ENCODE data around the gene GPR78. TPM values are rescaled to one million over a fixed set of nuclear protein-coding genes. Genes with fewer than 3 reads are reported as not detected.

The GPR78 gene
- total RNA-seq, 1 experiment from 2014 or later: 3.4 TPM

DNA sequence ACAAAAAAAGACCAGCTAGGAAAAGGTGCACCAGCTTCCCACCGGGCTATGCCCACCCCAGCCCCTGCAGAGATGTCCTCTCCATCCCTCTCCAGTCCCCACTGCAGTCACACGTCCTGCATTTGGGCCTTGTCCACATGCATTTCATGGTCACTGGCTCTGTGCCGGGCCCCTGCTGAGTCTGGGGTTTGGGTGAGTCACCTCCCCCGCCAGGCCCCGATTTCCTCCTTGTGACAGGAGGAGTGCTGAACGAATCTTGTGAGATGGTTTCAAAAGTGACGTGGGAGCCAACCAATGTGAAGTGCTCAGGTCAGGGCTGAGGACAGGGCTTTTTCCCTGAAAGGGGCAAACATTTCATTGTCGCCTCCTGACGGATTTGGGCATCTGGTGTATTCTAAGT lies 19.5 kb downstream of the GPR78 start:
- H2AFZ ChIP-seq (ENCODE audit: low read length): no peak overlapping the region
- no peak overlapping the region for H2BK12ac ChIP-seq (ENCODE audit: insufficient read length, low read depth, low read length)
- H4K91ac ChIP-seq (ENCODE audit: insufficient read length, low read depth, low read length): no peak overlapping the region
- TF ChIP-seq, protein P1, sequence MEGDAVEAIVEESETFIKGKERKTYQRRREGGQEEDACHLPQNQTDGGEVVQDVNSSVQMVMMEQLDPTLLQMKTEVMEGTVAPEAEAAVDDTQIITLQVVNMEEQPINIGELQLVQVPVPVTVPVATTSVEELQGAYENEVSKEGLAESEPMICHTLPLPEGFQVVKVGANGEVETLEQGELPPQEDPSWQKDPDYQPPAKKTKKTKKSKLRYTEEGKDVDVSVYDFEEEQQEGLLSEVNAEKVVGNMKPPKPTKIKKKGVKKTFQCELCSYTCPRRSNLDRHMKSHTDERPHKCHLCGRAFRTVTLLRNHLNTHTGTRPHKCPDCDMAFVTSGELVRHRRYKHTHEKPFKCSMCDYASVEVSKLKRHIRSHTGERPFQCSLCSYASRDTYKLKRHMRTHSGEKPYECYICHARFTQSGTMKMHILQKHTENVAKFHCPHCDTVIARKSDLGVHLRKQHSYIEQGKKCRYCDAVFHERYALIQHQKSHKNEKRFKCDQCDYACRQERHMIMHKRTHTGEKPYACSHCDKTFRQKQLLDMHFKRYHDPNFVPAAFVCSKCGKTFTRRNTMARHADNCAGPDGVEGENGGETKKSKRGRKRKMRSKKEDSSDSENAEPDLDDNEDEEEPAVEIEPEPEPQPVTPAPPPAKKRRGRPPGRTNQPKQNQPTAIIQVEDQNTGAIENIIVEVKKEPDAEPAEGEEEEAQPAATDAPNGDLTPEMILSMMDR (conservative IDR thresholded peaks at IDR 0.05): no peak
- H2BK5ac ChIP-seq (ENCODE audit: insufficient read length, low read length): no peak overlapping the region
- Mint-ChIP-seq H3K4me3 (no peak overlapping the region), H3K27me3 (ENCODE audit: low read depth) (no peaks in the 10 kb centered on the region), H3K27ac (no peak overlapping the region), H3K9me3 (no peaks in the 10 kb centered on the region), H3K4me1 (peaks cover 0 to 5% of the 10 kb centered on the region in 2 experiments; a peak in 2 of 4 replicates), H3K36me3 (ENCODE audit: insufficient read depth in 1 of 3, low read depth in 3 of 3) (peaks cover 0 to 62% (median 37%) of the 10 kb centered on the region in 3 experiments; a peak in 5 of 7 replicates)
- H2BK120ac ChIP-seq (ENCODE audit: low read depth, low read length, poor library complexity, severe bottlenecking): no peak overlapping the region
- H2AK5ac ChIP-seq (ENCODE audit: insufficient read length, low read length): no peak overlapping the region
- no peak overlapping the region for H2BK15ac ChIP-seq (ENCODE audit: low read depth, low read length)
- H3K23ac ChIP-seq (ENCODE audit: insufficient read length, low read depth, low read length): no peak overlapping the region
- H3K79me1 ChIP-seq (ENCODE audit: insufficient read depth, low read depth, low read length, poor library complexity, severe bottlenecking): no peaks in the 10 kb centered on the region
- no peaks in the 10 kb centered on the region for H3K27me3 ChIP-seq (ENCODE audit: insufficient read depth, low read length)
- no peak overlapping the region for H3K18ac ChIP-seq (ENCODE audit: insufficient read length, low read depth, low read length)
- DNase-seq: no peak
- H3K14ac ChIP-seq (ENCODE audit: insufficient read depth, low read length): no peak overlapping the region
- no peaks in the 10 kb centered on the region for H3K79me2 ChIP-seq (ENCODE audit: insufficient read depth, low read length)
- H3K4ac ChIP-seq (ENCODE audit: low read depth, low read length): no peak overlapping the region
- H4K5ac ChIP-seq (ENCODE audit: insufficient read length, low read depth, low read length): no peak overlapping the region
- no peak overlapping the region for H2BK20ac ChIP-seq (ENCODE audit: low read depth, low read length, poor library complexity, severe bottlenecking)
- H3T11ph ChIP-seq (ENCODE audit: low read length): no peak overlapping the region
- H4K8ac ChIP-seq (replicated peaks; ENCODE audit: insufficient read length, low read depth, low read length): no peak overlapping the region
- no peak overlapping the region for H3K4me2 ChIP-seq (ENCODE audit: insufficient read depth, insufficient read length, low read length)
- no peak overlapping the region for H3K9ac ChIP-seq (ENCODE audit: extremely low read depth, insufficient read length, low read length)
- no peaks in the 10 kb centered on the region for H4K20me1 ChIP-seq (ENCODE audit: control insufficient read depth, insufficient read depth, insufficient read length)
- no peaks in the 10 kb centered on the region for H3K23me2 ChIP-seq (ENCODE audit: insufficient read length, low read depth, low read length, poor library complexity, severe bottlenecking)
- no peaks in the 10 kb centered on the region for H3K4me1 ChIP-seq (ENCODE audit: insufficient read depth, low read length)
- no peak overlapping the region for H3K27ac ChIP-seq (ENCODE audit: insufficient read length, low read depth, low read length)
- H3K9me3 ChIP-seq (ENCODE audit: control insufficient read depth, low read depth, low read length): no peaks in the 10 kb centered on the region
- no peak overlapping the region for H3K56ac ChIP-seq (ENCODE audit: insufficient read length, low read depth, low read length)
- WGBS (ENCODE audit: extremely low coverage, insufficient read length, low lambda C conversion rate): no CpG with 5 or more reads among the region's 9 CpGs
